Sigmoid colon (tissue), 4 donors: ENCODE results near the gene PIK3R5.

Experiments
- EP300 ChIP-seq, 4 donors: sonication (generic); formaldehyde crosslinking; IDR thresholded peaks; one replicate each; pipeline ENCODE4 v1.6.1; 2017; ENCODE audit warnings: antibody characterized with exemption in 4 of 4
- POLR2A ChIP-seq, 2 donors: fragments of 450-650 bp; IDR thresholded peaks; one replicate each; pipeline ENCODE4 v1.6.1; 2016; ENCODE audit warnings: antibody characterized with exemption in 2 of 2, mild to moderate bottlenecking in 2 of 2, moderate library complexity in 2 of 2
- POLR2AphosphoS5 ChIP-seq, 4 donors: sonication (generic); formaldehyde crosslinking; IDR thresholded peaks; one replicate each; pipeline ENCODE4 v1.6.1; 2017; ENCODE audit warnings: antibody characterized with exemption in 4 of 4
- TF ChIP-seq, protein P1 (sequence below), 4 experiments: fragments of 450-650 bp in 3 of 4; fragments of 200-600 bp in 1 of 4; IDR thresholded peaks; one replicate each; pipeline ENCODE4 v1.5.1; 2016 to 2019; ENCODE audit warnings: antibody characterized with exemption in 4 of 4, mild to moderate bottlenecking in 3 of 4, moderate library complexity in 2 of 4

DNA sequence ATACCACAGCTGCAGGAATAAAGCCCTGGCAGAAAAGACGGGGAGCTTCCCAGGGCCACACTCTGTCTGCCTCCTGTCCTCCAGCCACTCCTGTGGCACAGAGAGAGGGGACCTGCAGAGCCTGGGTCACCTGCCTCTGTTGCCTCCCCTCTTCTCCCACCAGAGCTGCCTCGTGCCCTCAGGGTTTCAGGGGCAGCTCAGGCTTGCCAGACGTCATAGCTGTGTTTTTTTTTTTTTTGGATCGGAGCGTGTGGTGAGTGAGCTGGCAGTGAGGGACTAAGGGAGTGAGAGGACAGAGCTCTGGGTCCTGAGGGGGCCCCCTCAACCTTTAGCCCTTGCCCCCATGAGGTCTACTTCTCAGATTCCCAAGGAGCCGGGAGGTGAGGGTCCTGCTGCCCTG, 100.1 kb downstream of the PIK3R5 start:
- TF ChIP-seq, protein P1, sequence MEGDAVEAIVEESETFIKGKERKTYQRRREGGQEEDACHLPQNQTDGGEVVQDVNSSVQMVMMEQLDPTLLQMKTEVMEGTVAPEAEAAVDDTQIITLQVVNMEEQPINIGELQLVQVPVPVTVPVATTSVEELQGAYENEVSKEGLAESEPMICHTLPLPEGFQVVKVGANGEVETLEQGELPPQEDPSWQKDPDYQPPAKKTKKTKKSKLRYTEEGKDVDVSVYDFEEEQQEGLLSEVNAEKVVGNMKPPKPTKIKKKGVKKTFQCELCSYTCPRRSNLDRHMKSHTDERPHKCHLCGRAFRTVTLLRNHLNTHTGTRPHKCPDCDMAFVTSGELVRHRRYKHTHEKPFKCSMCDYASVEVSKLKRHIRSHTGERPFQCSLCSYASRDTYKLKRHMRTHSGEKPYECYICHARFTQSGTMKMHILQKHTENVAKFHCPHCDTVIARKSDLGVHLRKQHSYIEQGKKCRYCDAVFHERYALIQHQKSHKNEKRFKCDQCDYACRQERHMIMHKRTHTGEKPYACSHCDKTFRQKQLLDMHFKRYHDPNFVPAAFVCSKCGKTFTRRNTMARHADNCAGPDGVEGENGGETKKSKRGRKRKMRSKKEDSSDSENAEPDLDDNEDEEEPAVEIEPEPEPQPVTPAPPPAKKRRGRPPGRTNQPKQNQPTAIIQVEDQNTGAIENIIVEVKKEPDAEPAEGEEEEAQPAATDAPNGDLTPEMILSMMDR (IDR thresholded peaks at IDR 0.05): no peak
- TF ChIP-seq POLR2A (IDR thresholded peaks at IDR 0.05) (no peak), POLR2AphosphoS5 (IDR thresholded peaks at IDR 0.05) (no peak), EP300 (IDR thresholded peaks at IDR 0.05) (no peak)
